ENCODE measurements around the gene ZNF66. TPM values are rescaled to one million over a fixed set of nuclear protein-coding genes. Genes with fewer than 3 reads are reported as not detected.
"Not testable (repeated sequence)": the region's sequence is repeated elsewhere in the genome, so short reads cannot be mapped to it uniquely, and the experiment has no call there.

ZNF66 gene
- total RNA-seq (25.4 TPM), polyA plus RNA-seq (1.6 TPM)

- no peaks in the 10 kb centered on the region for H3K4me1 ChIP-seq (ENCODE audit: insufficient read depth)
- DNase-seq (ENCODE audit: extremely low spot score): peak; percentile 98
- WGBS: 2% methylated on average over 42 of the region's 42 CpGs
- H3K27ac ChIP-seq (ENCODE audit: low read depth): no peak within 1 kb of the TSS
- H3K4me3 ChIP-seq (ENCODE audit: low read depth, low read length): peak within 1 kb of the TSS; percentile 69
- H3K36me3 ChIP-seq (ENCODE audit: insufficient read depth): no peaks in the 10 kb centered on the region
Measured at GRCh38 chr19:20776083-20777076, at the start of gene ZNF66. TSS of gene ZNF66 (plus strand) at chr19:20776304. CDS start at chr19:20776448, 144 bp downstream.

GRCh38 chr19:20750169-20750568 lies 25.9 kb upstream of the ZNF66 start:
- 78% methylated on average over 6 of the region's 6 CpGs for WGBS
- not testable (repeated sequence) for H3K4me3 ChIP-seq (ENCODE audit: low read depth, low read length); H3K4me1 ChIP-seq (ENCODE audit: insufficient read depth)

GRCh38 chr19:20752291-20752690 lies 23.8 kb upstream of the ZNF66 start:
- not testable (repeated sequence) for H3K4me1 ChIP-seq (ENCODE audit: insufficient read depth); H3K4me3 ChIP-seq (ENCODE audit: low read depth, low read length); H3K36me3 ChIP-seq (ENCODE audit: insufficient read depth); H3K27ac ChIP-seq (ENCODE audit: low read depth); DNase-seq (ENCODE audit: extremely low spot score)
- WGBS: 67% methylated on average over 9 of the region's 9 CpGs

More at GRCh38 chr19:20750169-20750568, 25.9 kb upstream of the ZNF66 start:
- DNase-seq (ENCODE audit: extremely low spot score); H3K36me3 ChIP-seq (ENCODE audit: insufficient read depth); H3K27ac ChIP-seq (ENCODE audit: low read depth): not testable (repeated sequence)

GRCh38 chr19:20769225-20769736 lies 6.8 kb upstream of the ZNF66 start:
- DNase-seq (ENCODE audit: extremely low spot score); H3K27ac ChIP-seq (ENCODE audit: low read depth): not testable (repeated sequence)
- WGBS: 86% methylated on average over 8 of the region's 8 CpGs

DNA sequence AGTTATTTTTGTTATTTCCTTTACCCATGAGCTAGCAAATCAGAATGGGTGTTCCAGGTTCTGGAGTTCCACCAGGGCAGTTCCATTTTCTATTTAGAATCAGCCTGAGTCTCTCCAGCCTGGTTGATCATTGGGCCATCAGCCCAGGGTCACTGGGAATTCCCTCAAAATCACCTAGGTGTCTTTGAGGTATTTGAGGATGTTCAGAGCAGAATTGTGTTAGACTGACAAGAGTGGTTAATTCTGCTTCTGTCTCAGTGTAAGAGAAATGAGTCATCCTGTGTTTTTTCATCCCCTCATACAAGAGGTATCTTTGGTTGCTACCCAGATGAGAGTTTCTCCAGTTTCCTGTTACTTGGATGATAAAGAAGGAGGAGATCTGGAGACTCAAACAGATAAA lies 11.7 kb downstream of the ZNF66 start:
- Histone ChIP-seq H3K27ac (ENCODE audit: low read depth) (no peak overlapping the region), H3K36me3 (ENCODE audit: insufficient read depth) (peaks cover 2% of the 10 kb centered on the region), H3K4me1 (ENCODE audit: insufficient read depth) (no peaks in the 10 kb centered on the region)

More at GRCh38 chr19:20769225-20769736, 6.8 kb upstream of the ZNF66 start:
- H3K4me1 ChIP-seq (ENCODE audit: insufficient read depth); H3K36me3 ChIP-seq (ENCODE audit: insufficient read depth); H3K4me3 ChIP-seq (ENCODE audit: low read depth, low read length): not testable (repeated sequence)

GRCh38 chr19:20791806-20792205 lies 15.7 kb downstream of the ZNF66 start:
- Histone ChIP-seq H3K27ac (ENCODE audit: low read depth) (no peak overlapping the region), H3K4me1 (ENCODE audit: insufficient read depth) (no peaks in the 10 kb centered on the region), H3K4me3 (ENCODE audit: low read depth, low read length) (no peak overlapping the region), H3K36me3 (ENCODE audit: insufficient read depth) (peaks cover 4% of the 10 kb centered on the region)
- DNase-seq (ENCODE audit: extremely low spot score): no peak

More for the DNA sequence above, 11.7 kb downstream of the ZNF66 start:
- no peak overlapping the region for H3K4me3 ChIP-seq (ENCODE audit: low read depth, low read length)
- no peak for DNase-seq (ENCODE audit: extremely low spot score)

- not testable (repeated sequence) for H3K4me1 ChIP-seq (ENCODE audit: insufficient read depth); H3K4me3 ChIP-seq (ENCODE audit: low read depth, low read length); DNase-seq (ENCODE audit: extremely low spot score); H3K27ac ChIP-seq (ENCODE audit: low read depth); H3K36me3 ChIP-seq (ENCODE audit: insufficient read depth)
- WGBS: 97% methylated on average over 5 of the region's 5 CpGs
Measured at GRCh38 chr19:20806311-20807262, 30.5 kb downstream of the ZNF66 start.

DNA sequence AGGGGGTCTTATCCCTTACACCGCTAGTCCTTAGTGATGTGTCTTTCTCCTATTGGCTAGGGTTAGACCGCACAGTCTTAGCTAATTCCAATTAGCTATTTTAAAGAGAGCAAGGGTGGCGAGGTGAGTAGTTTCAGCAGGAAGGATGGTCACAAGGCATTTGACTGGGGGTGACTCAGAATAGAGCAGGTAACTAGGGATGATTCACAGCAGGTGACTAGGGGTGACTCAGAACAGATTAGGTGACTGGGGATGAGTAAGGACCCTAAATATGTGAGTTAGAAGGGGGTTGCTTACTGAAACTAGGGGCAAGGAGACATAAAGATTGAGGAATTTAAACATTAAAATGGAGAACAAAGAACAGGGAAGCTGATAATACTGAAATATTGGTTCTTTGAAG lies 64.3 kb downstream of the ZNF66 start:
- no peak for DNase-seq (ENCODE audit: extremely low spot score)
- H3K4me3 ChIP-seq (ENCODE audit: low read depth, low read length): no peak overlapping the region
- no peaks in the 10 kb centered on the region for H3K36me3 ChIP-seq (ENCODE audit: insufficient read depth)
- H3K4me1 ChIP-seq (ENCODE audit: insufficient read depth): no peaks in the 10 kb centered on the region
- H3K27ac ChIP-seq (ENCODE audit: low read depth): no peak overlapping the region
- WGBS: 96% methylated on average over 3 of the region's 3 CpGs

Other genes with a start within 250 kb of the ZNF66 start
- gene ZNF737, start 210.5 kb upstream of the ZNF66 start, total RNA-seq: 42.2 TPM
- 7.5 TPM for gene ZNF737, start 210.5 kb upstream of the ZNF66 start, polyA plus RNA-seq
- gene ZNF626, start 114.7 kb upstream of the ZNF66 start, total RNA-seq: 59.8 TPM
- gene ZNF626, start 114.7 kb upstream of the ZNF66 start, polyA plus RNA-seq: 8.6 TPM
- 26.4 TPM for gene ZNF85, start 146.9 kb downstream of the ZNF66 start, total RNA-seq
- gene ZNF85, start 146.9 kb downstream of the ZNF66 start, polyA plus RNA-seq: 4.7 TPM
- gene ZNF430, start 244.4 kb downstream of the ZNF66 start, total RNA-seq: 25.9 TPM
- gene ZNF430, start 244.4 kb downstream of the ZNF66 start, polyA plus RNA-seq: 3.7 TPM

Measured in urinary bladder (tissue), 4 donors.